SK-N-MC (cell line): Measurements from ENCODE around the gene COL18A1.

ENCODE experiments used
- EZH2 ChIP-seq: fragments of 200-600 bp; sonication (generic); IDR thresholded peaks from one replicate; pipeline ENCODE4 v1.6.1; 2017; ENCODE audit warnings: antibody characterized with exemption
- POLR2AphosphoS5 ChIP-seq: IDR thresholded peaks from 2 replicates; pipeline ENCODE4 v1.6.1; 2012; ENCODE audit warnings: mild to moderate bottlenecking, low read depth, low read length, borderline replicate concordance

GRCh38 chr21:45447821-45448220 lies 42.9 kb downstream of the COL18A1 start:
- TF ChIP-seq POLR2AphosphoS5 (no peak), EZH2 (no peak)
